ENCODE measurements around the gene PDZD8. TPM values are rescaled to one million over a fixed set of nuclear protein-coding genes. Genes with fewer than 3 reads are reported as not detected.

PDZD8 gene
- total RNA-seq (9.7 TPM), polyA plus RNA-seq (ENCODE audit: insufficient read depth in 1 of 8, insufficient read length in 8 of 8, low replicate concordance in 1 of 8) (10 to 100 TPM in 7 of 8 donors, 1 to 10 TPM in 1; 9.0 to 19.4 (median 14.7) TPM)
- long read RNA-seq, donor 1, full-length matches to known transcripts = 2 of 2 reads
- long read RNA-seq, donor 1, partial matches to known transcripts = 0 of 2 reads
- long read RNA-seq, donor 1, other reads (novel, unspliced or antisense) = 0 of 2 reads
- long read RNA-seq, donor 2 = 0 reads
- long read RNA-seq, donor 3, full-length matches to known transcripts = 6 of 13 reads
- long read RNA-seq, donor 3, partial matches to known transcripts = 7 of 13 reads
- long read RNA-seq, donor 3, other reads (novel, unspliced or antisense) = 0 of 13 reads
- long read RNA-seq, donor 4, full-length matches to known transcripts = 1 of 1 reads
- long read RNA-seq, donor 4, partial matches to known transcripts = 0 of 1 reads
- long read RNA-seq, donor 4, other reads (novel, unspliced or antisense) = 0 of 1 reads
- long read RNA-seq, donor 5, full-length matches to known transcripts = 6 of 17 reads
- long read RNA-seq, donor 5, partial matches to known transcripts = 11 of 17 reads
- long read RNA-seq, donor 5, other reads (novel, unspliced or antisense) = 0 of 17 reads
- long read RNA-seq, donor 6, full-length matches to known transcripts = 2 of 2 reads
- long read RNA-seq, donor 6, partial matches to known transcripts = 0 of 2 reads
- long read RNA-seq, donor 6, other reads (novel, unspliced or antisense) = 0 of 2 reads
- long read RNA-seq, donor 7, full-length matches to known transcripts = 3 of 3 reads
- long read RNA-seq, donor 7, partial matches to known transcripts = 0 of 3 reads
- long read RNA-seq, donor 7, other reads (novel, unspliced or antisense) = 0 of 3 reads
- long read RNA-seq, donor 8, full-length matches to known transcripts = 1 of 1 reads
- long read RNA-seq, donor 8, partial matches to known transcripts = 0 of 1 reads
- long read RNA-seq, donor 8, other reads (novel, unspliced or antisense) = 0 of 1 reads
- long read RNA-seq, donor 9, full-length matches to known transcripts = 5 of 5 reads
- long read RNA-seq, donor 9, partial matches to known transcripts = 0 of 5 reads
- long read RNA-seq, donor 9, other reads (novel, unspliced or antisense) = 0 of 5 reads
- long read RNA-seq, donor 10, full-length matches to known transcripts = 2 of 2 reads
- long read RNA-seq, donor 10, partial matches to known transcripts = 0 of 2 reads
- long read RNA-seq, donor 10, other reads (novel, unspliced or antisense) = 0 of 2 reads
- long read RNA-seq, donor 11, full-length matches to known transcripts = 3 of 3 reads
- long read RNA-seq, donor 11, partial matches to known transcripts = 0 of 3 reads
- long read RNA-seq, donor 11, other reads (novel, unspliced or antisense) = 0 of 3 reads

- Histone ChIP-seq H3K36me3 (ENCODE audit: control insufficient read depth, insufficient read depth, low read length) (peaks cover 4% of the 10 kb centered on the region), H3K9me3 (replicated peaks; ENCODE audit: control insufficient read depth, low read depth, low read length) (no peaks in the 10 kb centered on the region)
These were observed at the start of gene PDZD8 for GRCh38 chr10:117375360-117376178. Gene PDZD8 (minus strand): TSS chr10:117375440. CDS start chr10:117375227, 213 bp downstream.

GRCh38 chr10:117424171-117424570, 48.9 kb upstream of the PDZD8 start:
- no peaks in the 10 kb centered on the region for H3K27me3 ChIP-seq (ENCODE audit: control insufficient read depth, insufficient read depth, low read length)
- H3K9me3 ChIP-seq (replicated peaks; ENCODE audit: control insufficient read depth, low read depth, low read length) = no peaks in the 10 kb centered on the region
- no peak for DNase-seq
- no peaks in the 10 kb centered on the region for H3K4me1 ChIP-seq (ENCODE audit: control insufficient read depth, insufficient read depth, low read length)
- no peak overlapping the region for H3K4me3 ChIP-seq (ENCODE audit: low read length)
- no peaks in the 10 kb centered on the region for H3K36me3 ChIP-seq (ENCODE audit: control insufficient read depth, insufficient read depth, low read length)
- no peak overlapping the region for H3K27ac ChIP-seq (ENCODE audit: low read length)
- WGBS (ENCODE audit: insufficient coverage) = 94% methylated on average over 3 of the region's 6 CpGs

More at GRCh38 chr10:117375360-117376178, at the start of gene PDZD8:
- H3K27me3 ChIP-seq (ENCODE audit: control insufficient read depth, insufficient read depth, low read length) = peaks cover 15% of the 10 kb centered on the region
- peaks cover 20% of the 10 kb centered on the region for H3K4me1 ChIP-seq (ENCODE audit: control insufficient read depth, insufficient read depth, low read length)
- DNase-seq = peak; percentile 98
- H3K4me3 ChIP-seq (ENCODE audit: low read length) = peak within 1 kb of the TSS; percentile 98
- peak within 1 kb of the TSS; percentile 95 for H3K27ac ChIP-seq (ENCODE audit: low read length)
- under 1% methylated on average over 98 of the region's 103 CpGs for WGBS (ENCODE audit: insufficient coverage)

GRCh38 chr10:117421985-117422384, 46.7 kb upstream of the PDZD8 start:
- no peak overlapping the region for H3K27ac ChIP-seq (ENCODE audit: low read length)
- H3K4me1 ChIP-seq (ENCODE audit: control insufficient read depth, insufficient read depth, low read length) = no peaks in the 10 kb centered on the region
- no peaks in the 10 kb centered on the region for H3K27me3 ChIP-seq (ENCODE audit: control insufficient read depth, insufficient read depth, low read length)
- WGBS (ENCODE audit: insufficient coverage) = 60% methylated on average over 2 of the region's 5 CpGs
- H3K36me3 ChIP-seq (ENCODE audit: control insufficient read depth, insufficient read depth, low read length) = no peaks in the 10 kb centered on the region
- no peak for DNase-seq
- H3K9me3 ChIP-seq (replicated peaks; ENCODE audit: control insufficient read depth, low read depth, low read length) = no peaks in the 10 kb centered on the region
- no peak overlapping the region for H3K4me3 ChIP-seq (ENCODE audit: low read length)

GRCh38 chr10:117420768-117421167, 45.5 kb upstream of the PDZD8 start:
- no peak for DNase-seq
- 92% methylated on average over 4 of the region's 5 CpGs for WGBS (ENCODE audit: insufficient coverage)
- H3K4me3 ChIP-seq (ENCODE audit: low read length) = no peak overlapping the region
- no peak overlapping the region for H3K27ac ChIP-seq (ENCODE audit: low read length)
- no peaks in the 10 kb centered on the region for H3K27me3 ChIP-seq (ENCODE audit: control insufficient read depth, insufficient read depth, low read length)
- no peaks in the 10 kb centered on the region for H3K4me1 ChIP-seq (ENCODE audit: control insufficient read depth, insufficient read depth, low read length)
- no peaks in the 10 kb centered on the region for H3K36me3 ChIP-seq (ENCODE audit: control insufficient read depth, insufficient read depth, low read length)
- H3K9me3 ChIP-seq (replicated peaks; ENCODE audit: control insufficient read depth, low read depth, low read length) = no peaks in the 10 kb centered on the region

- no peak overlapping the region for H3K4me3 ChIP-seq (ENCODE audit: low read length)
- H3K27me3 ChIP-seq (ENCODE audit: control insufficient read depth, insufficient read depth, low read length) = no peaks in the 10 kb centered on the region
- WGBS (ENCODE audit: insufficient coverage) = 77% methylated on average over 3 of the region's 5 CpGs
- H3K4me1 ChIP-seq (ENCODE audit: control insufficient read depth, insufficient read depth, low read length) = no peaks in the 10 kb centered on the region
- H3K36me3 ChIP-seq (ENCODE audit: control insufficient read depth, insufficient read depth, low read length) = no peaks in the 10 kb centered on the region
- H3K9me3 ChIP-seq (replicated peaks; ENCODE audit: control insufficient read depth, low read depth, low read length) = no peaks in the 10 kb centered on the region
- DNase-seq = no peak
- no peak overlapping the region for H3K27ac ChIP-seq (ENCODE audit: low read length)
These were observed 44.7 kb upstream of the PDZD8 start for GRCh38 chr10:117419921-117420320.

GRCh38 chr10:117419159-117419558, 43.9 kb upstream of the PDZD8 start:
- no peak for DNase-seq
- Histone ChIP-seq H3K27me3 (ENCODE audit: control insufficient read depth, insufficient read depth, low read length) (no peaks in the 10 kb centered on the region), H3K36me3 (ENCODE audit: control insufficient read depth, insufficient read depth, low read length) (no peaks in the 10 kb centered on the region), H3K9me3 (replicated peaks; ENCODE audit: control insufficient read depth, low read depth, low read length) (no peaks in the 10 kb centered on the region), H3K27ac (ENCODE audit: low read length) (no peak overlapping the region), H3K4me1 (ENCODE audit: control insufficient read depth, insufficient read depth, low read length) (no peaks in the 10 kb centered on the region), H3K4me3 (ENCODE audit: low read length) (no peak overlapping the region)
- no CpG with 5 or more reads among the region's 2 CpGs for WGBS (ENCODE audit: insufficient coverage)

GRCh38 chr10:117418121-117418520, 42.9 kb upstream of the PDZD8 start:
- no peak overlapping the region for H3K27ac ChIP-seq (ENCODE audit: low read length)
- H3K36me3 ChIP-seq (ENCODE audit: control insufficient read depth, insufficient read depth, low read length) = no peaks in the 10 kb centered on the region
- H3K4me3 ChIP-seq (ENCODE audit: low read length) = no peak overlapping the region
- DNase-seq = no peak
- no peaks in the 10 kb centered on the region for H3K9me3 ChIP-seq (replicated peaks; ENCODE audit: control insufficient read depth, low read depth, low read length)
- no peaks in the 10 kb centered on the region for H3K4me1 ChIP-seq (ENCODE audit: control insufficient read depth, insufficient read depth, low read length)
- no CpG with 5 or more reads among the region's 4 CpGs for WGBS (ENCODE audit: insufficient coverage)
- H3K27me3 ChIP-seq (ENCODE audit: control insufficient read depth, insufficient read depth, low read length) = no peaks in the 10 kb centered on the region

GRCh38 chr10:117417196-117417595, 42.0 kb upstream of the PDZD8 start:
- H3K27me3 ChIP-seq (ENCODE audit: control insufficient read depth, insufficient read depth, low read length) = no peaks in the 10 kb centered on the region
- H3K27ac ChIP-seq (ENCODE audit: low read length) = no peak overlapping the region
- no peaks in the 10 kb centered on the region for H3K9me3 ChIP-seq (replicated peaks; ENCODE audit: control insufficient read depth, low read depth, low read length)
- 29% methylated on average over 1 of the region's 3 CpGs for WGBS (ENCODE audit: insufficient coverage)
- H3K4me3 ChIP-seq (ENCODE audit: low read length) = no peak overlapping the region
- no peaks in the 10 kb centered on the region for H3K4me1 ChIP-seq (ENCODE audit: control insufficient read depth, insufficient read depth, low read length)
- no peak for DNase-seq
- no peaks in the 10 kb centered on the region for H3K36me3 ChIP-seq (ENCODE audit: control insufficient read depth, insufficient read depth, low read length)
